T-helper 1 cell treated with Interleukin-12 subunit alpha and Interleukin-12 subunit beta and Interleukin-4 antibody, amounts not matched to agents 30 μg/mL and 1 μg/mL, for 36 hours (primary cell): ENCODE results near the gene HYDIN.

ENCODE experiments used
- H3K27ac Mint-ChIP-seq: one replicate; pipeline ENCODE4 v1.8.0; 2021; ENCODE audit warnings: mild to moderate bottlenecking, mixed read lengths
- H3K27me3 Mint-ChIP-seq: one replicate; pipeline ENCODE4 v1.8.0; 2021; ENCODE audit warnings: low read depth, mixed read lengths
- H3K36me3 Mint-ChIP-seq: one replicate; pipeline ENCODE4 v1.8.0; 2021; ENCODE audit warnings: low read depth, mixed read lengths
- H3K4me1 Mint-ChIP-seq: one replicate; pipeline ENCODE4 v1.8.0; 2021; ENCODE audit warnings: low read depth, mixed read lengths
- H3K4me3 Mint-ChIP-seq: one replicate; pipeline ENCODE4 v1.8.0; 2021; ENCODE audit warnings: mild to moderate bottlenecking, moderate library complexity, mixed read lengths
- H3K9me3 Mint-ChIP-seq: one replicate; pipeline ENCODE4 v1.8.0; 2021; ENCODE audit warnings: mixed read lengths

HYDIN gene

DNA sequence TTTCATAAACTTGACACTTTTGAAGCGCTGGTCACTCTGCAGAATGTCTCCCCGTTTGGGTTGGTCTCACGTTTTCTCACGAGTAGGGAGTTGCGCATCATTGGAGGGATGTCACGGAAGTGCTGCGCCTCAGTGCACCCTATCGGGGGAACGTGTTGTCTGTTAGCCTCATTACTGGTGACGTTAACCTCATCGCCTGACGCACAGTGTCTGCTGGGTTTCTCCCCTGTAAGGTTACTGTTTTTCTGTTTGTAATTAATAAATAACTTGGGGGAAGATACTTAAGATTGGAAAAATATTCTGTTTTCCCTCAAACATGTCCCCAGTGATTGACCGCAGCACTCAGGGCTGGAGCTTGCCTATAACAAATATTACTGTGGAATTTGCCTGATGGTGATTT is 456.3 kb downstream of the HYDIN start:
- peaks cover 5% of the 10 kb centered on the region for H3K4me1 Mint-ChIP-seq
- peaks cover 14% of the 10 kb centered on the region for H3K36me3 Mint-ChIP-seq
- no peaks in the 10 kb centered on the region for H3K9me3 Mint-ChIP-seq
- no peaks in the 10 kb centered on the region for H3K27me3 Mint-ChIP-seq
- H3K27ac Mint-ChIP-seq = no peak overlapping the region
- H3K4me3 Mint-ChIP-seq = no peak overlapping the region

- no peak overlapping the region for H3K27ac Mint-ChIP-seq
- no peaks in the 10 kb centered on the region for H3K9me3 Mint-ChIP-seq
- peaks cover 5% of the 10 kb centered on the region for H3K4me1 Mint-ChIP-seq
- peaks cover 11% of the 10 kb centered on the region for H3K36me3 Mint-ChIP-seq
- no peak overlapping the region for H3K4me3 Mint-ChIP-seq
- H3K27me3 Mint-ChIP-seq = no peaks in the 10 kb centered on the region
Measured at GRCh38 chr16:70772493-70772892, 458.0 kb downstream of the HYDIN start.

DNA sequence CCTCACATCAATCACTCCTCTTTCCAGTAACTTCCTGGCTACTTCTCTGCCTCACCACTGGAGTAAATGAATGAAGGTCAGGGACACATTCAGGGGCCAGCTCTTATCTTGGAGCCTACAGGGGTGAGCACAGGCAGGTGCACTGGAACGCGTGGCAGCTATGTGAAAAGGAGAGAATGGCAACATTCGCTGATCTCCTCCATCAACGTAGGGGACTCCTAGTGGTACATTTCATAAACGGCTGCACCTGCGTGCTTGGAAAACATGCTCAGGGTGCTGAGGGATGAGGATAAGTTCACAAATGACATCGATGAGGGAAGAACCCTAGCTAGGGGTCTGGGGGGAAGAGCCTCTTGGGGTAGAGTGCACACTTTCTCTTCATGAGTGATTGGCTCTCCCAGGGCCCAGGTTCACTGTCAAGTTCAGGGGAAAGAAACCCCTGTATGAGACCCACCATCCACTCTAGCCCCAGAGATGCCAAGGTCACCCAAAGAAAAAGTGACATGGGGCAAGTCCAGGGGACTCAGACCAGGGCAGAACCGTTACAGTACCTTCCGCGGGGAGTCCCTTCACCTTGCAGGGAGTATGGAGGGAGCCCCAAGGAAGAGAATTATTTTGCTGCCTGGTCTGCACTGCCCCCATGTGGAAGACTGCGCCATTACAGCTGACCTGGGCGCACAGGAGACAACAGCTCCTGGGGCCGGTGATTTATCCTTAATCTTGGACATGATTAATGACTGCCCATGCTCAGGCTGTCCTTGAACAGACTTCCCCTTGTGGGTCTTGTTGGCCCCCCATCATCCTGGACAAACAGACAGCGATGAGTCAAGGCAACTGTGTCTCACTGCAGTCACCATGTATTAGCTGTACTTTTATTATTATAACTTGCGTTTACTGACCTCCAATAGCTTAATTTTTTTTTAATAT is 459.6 kb downstream of the HYDIN start:
- H3K9me3 Mint-ChIP-seq = no peaks in the 10 kb centered on the region
- peak overlapping the region; percentile 26 for H3K27ac Mint-ChIP-seq
- peaks cover 5% of the 10 kb centered on the region for H3K4me1 Mint-ChIP-seq
- H3K4me3 Mint-ChIP-seq = no peak overlapping the region
- peaks cover 10% of the 10 kb centered on the region for H3K36me3 Mint-ChIP-seq
- H3K27me3 Mint-ChIP-seq = no peaks in the 10 kb centered on the region

DNA sequence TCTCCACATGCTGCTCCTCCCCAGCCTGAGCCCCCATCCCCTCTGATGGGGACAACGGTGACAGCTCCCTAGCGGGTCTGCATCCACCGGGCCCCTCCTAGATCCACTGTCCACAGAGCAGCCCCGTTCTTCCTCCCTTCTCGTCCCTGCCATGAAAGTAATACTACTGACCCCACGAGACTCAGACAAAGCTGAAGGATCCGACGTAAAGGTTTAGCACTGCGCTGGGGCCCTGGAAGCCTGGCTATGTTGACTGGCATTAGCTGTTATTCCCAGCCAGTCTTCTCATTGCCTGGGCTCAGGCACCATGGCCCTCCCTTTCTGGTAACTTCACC is 460.3 kb downstream of the HYDIN start:
- peaks cover 5% of the 10 kb centered on the region for H3K4me1 Mint-ChIP-seq
- H3K27ac Mint-ChIP-seq = no peak overlapping the region
- H3K27me3 Mint-ChIP-seq = no peaks in the 10 kb centered on the region
- H3K4me3 Mint-ChIP-seq = no peak overlapping the region
- peaks cover 10% of the 10 kb centered on the region for H3K36me3 Mint-ChIP-seq
- no peaks in the 10 kb centered on the region for H3K9me3 Mint-ChIP-seq

GRCh38 chr16:70769761-70770160 is 460.8 kb downstream of the HYDIN start:
- H3K9me3 Mint-ChIP-seq = no peaks in the 10 kb centered on the region
- peaks cover 5% of the 10 kb centered on the region for H3K4me1 Mint-ChIP-seq
- H3K27ac Mint-ChIP-seq = peak overlapping the region; percentile 31
- peaks cover 10% of the 10 kb centered on the region for H3K36me3 Mint-ChIP-seq
- no peaks in the 10 kb centered on the region for H3K27me3 Mint-ChIP-seq
- H3K4me3 Mint-ChIP-seq = no peak overlapping the region

DNA sequence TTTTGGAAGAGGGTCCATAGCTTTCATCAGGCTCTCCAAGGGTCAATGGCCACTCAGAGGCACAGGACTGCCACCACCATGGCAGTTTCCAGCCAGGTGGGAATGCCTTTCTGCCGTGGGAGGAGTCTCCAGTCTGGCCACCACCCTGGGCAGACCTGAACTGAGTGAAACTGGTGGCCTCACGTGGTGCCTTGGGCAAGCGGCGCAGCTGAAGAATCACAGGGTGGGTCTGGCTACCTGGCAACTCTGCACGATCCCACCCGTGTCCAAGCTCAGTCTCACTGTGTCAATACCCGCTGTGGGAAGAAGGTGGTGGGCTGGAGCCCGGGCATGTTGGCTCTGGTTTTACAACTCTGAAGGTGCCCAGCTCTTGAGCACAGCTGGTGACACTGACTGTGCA is 461.4 kb downstream of the HYDIN start:
- Mint-ChIP-seq H3K36me3 (peaks cover 10% of the 10 kb centered on the region), H3K27me3 (no peaks in the 10 kb centered on the region), H3K9me3 (no peaks in the 10 kb centered on the region), H3K4me1 (peaks cover 5% of the 10 kb centered on the region), H3K4me3 (no peak overlapping the region), H3K27ac (no peak overlapping the region)

- no peak overlapping the region for H3K4me3 Mint-ChIP-seq
- peaks cover 10% of the 10 kb centered on the region for H3K36me3 Mint-ChIP-seq
- H3K27ac Mint-ChIP-seq = no peak overlapping the region
- no peaks in the 10 kb centered on the region for H3K27me3 Mint-ChIP-seq
- no peaks in the 10 kb centered on the region for H3K9me3 Mint-ChIP-seq
- peaks cover 5% of the 10 kb centered on the region for H3K4me1 Mint-ChIP-seq
Measured at GRCh38 chr16:70768203-70768580, 462.3 kb downstream of the HYDIN start.

DNA sequence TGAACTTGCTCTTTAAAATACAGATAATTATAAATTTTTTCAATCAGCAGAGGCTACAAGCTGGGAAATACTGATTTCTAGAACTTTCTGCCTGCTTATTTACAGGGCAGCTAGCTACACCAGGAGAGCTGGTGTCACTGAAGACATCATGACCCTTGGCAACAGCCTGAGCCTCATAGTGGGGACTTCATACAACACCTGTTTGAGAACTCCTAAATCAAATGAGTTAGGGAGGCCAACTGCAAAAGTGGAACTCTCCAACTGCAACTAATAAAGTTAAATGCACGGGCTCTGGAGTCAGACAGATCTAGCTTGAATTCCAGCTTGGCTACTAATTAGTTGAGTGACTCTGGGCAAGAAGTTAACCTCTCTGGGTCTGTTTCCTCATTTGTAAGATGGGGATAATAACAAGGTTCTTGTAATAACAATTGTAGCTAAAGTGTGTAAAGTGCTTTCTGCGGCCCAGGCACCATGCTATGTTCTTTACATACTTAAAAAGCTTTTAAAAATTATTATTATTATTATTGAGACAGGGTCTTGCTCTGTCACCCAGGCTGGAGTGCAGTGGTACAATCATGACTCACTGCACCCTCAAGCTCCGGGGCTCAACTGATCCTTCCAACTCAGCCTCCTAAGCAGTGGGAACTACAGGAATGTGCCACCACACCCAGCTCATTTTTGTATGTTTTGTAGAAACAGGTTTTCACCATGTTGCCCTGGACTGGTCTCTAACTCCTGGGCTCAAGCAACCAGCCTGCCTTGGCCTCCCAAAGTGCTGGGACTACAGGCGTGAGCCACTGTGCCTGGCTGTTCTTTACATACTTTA is 462.9 kb downstream of the HYDIN start:
- Mint-ChIP-seq H3K27me3 (no peaks in the 10 kb centered on the region), H3K36me3 (peaks cover 10% of the 10 kb centered on the region), H3K4me1 (peaks cover 5% of the 10 kb centered on the region), H3K9me3 (no peaks in the 10 kb centered on the region), H3K4me3 (no peak overlapping the region), H3K27ac (no peak overlapping the region)

GRCh38 chr16:70766658-70767057 is 463.9 kb downstream of the HYDIN start:
- peaks cover 5% of the 10 kb centered on the region for H3K4me1 Mint-ChIP-seq
- H3K27me3 Mint-ChIP-seq = no peaks in the 10 kb centered on the region
- H3K9me3 Mint-ChIP-seq = no peaks in the 10 kb centered on the region
- peaks cover 7% of the 10 kb centered on the region for H3K36me3 Mint-ChIP-seq
- no peak overlapping the region for H3K27ac Mint-ChIP-seq
- no peak overlapping the region for H3K4me3 Mint-ChIP-seq

GRCh38 chr16:70766176-70766575 is 464.3 kb downstream of the HYDIN start:
- Mint-ChIP-seq H3K4me1 (peaks cover 5% of the 10 kb centered on the region), H3K27ac (no peak overlapping the region), H3K36me3 (peaks cover 7% of the 10 kb centered on the region), H3K9me3 (no peaks in the 10 kb centered on the region), H3K4me3 (no peak overlapping the region), H3K27me3 (no peaks in the 10 kb centered on the region)

DNA sequence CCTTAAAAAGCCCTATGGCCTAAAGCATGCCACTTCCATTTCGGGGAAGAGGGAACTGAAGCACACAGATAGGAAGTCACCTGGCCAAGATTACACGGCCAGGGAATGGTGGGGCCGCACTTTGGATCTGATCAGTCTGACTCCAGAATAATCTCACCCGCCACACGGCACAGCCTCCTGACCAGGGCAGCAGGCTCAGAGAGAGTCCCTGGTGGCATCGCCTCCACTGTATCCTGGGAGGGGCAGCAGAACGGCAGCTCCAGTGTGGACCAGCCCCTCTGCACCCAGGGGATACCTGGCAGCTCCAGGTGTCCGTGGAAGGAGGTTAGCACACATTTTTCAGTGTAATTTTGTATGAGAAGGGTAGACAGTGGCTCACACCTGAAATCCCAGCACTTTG is 465.0 kb downstream of the HYDIN start:
- no peaks in the 10 kb centered on the region for H3K27me3 Mint-ChIP-seq
- no peak overlapping the region for H3K4me3 Mint-ChIP-seq
- H3K27ac Mint-ChIP-seq = no peak overlapping the region
- no peaks in the 10 kb centered on the region for H3K4me1 Mint-ChIP-seq
- peaks cover 9% of the 10 kb centered on the region for H3K36me3 Mint-ChIP-seq
- no peaks in the 10 kb centered on the region for H3K9me3 Mint-ChIP-seq

- Mint-ChIP-seq H3K27me3 (no peaks in the 10 kb centered on the region), H3K27ac (no peak overlapping the region), H3K9me3 (no peaks in the 10 kb centered on the region), H3K4me3 (no peak overlapping the region), H3K36me3 (peaks cover 6% of the 10 kb centered on the region), H3K4me1 (no peaks in the 10 kb centered on the region)
Measured at GRCh38 chr16:70764632-70765031, 465.9 kb downstream of the HYDIN start.

DNA sequence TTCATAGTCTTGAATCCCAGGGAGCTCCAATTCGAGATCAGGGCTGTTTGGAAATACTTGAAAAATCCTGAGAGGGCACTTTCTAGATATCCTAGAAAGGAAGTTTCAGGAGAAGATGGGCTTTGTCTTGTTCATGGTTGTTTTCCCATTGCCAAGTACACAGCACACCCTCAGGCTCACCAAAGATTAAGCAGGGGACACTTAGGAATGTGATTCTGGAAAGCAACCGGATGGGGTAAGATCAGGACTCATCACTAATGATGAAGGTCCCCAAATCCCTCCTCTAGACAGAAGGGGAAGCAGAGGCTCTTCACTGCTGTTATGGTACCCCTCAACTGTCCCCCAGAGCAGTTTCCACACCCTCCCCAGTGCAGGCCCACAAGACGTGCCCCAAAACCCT is 470.3 kb downstream of the HYDIN start:
- peaks cover 9% of the 10 kb centered on the region for H3K36me3 Mint-ChIP-seq
- no peaks in the 10 kb centered on the region for H3K4me1 Mint-ChIP-seq
- no peak overlapping the region for H3K27ac Mint-ChIP-seq
- H3K4me3 Mint-ChIP-seq = no peak overlapping the region
- no peaks in the 10 kb centered on the region for H3K9me3 Mint-ChIP-seq
- H3K27me3 Mint-ChIP-seq = no peaks in the 10 kb centered on the region

DNA sequence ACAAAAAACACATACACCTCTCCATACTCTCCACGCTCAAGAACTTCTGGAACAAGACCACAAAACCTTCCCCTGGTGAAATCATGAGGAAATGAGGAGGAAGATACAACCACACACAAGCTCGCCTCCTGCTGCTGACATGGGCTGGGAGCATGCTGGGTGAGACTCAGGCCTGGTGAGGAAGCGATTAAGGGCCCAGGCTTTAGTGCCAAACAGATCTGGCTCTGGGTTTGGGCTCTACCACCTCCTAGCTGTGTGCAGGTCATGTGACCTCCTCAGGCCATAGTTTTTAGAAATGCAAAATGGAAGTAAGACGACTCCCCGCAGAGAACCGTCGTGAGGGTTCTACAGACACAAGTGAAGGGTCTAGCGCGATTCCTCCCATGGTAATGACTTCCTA is 470.9 kb downstream of the HYDIN start:
- no peaks in the 10 kb centered on the region for H3K9me3 Mint-ChIP-seq
- no peak overlapping the region for H3K4me3 Mint-ChIP-seq
- H3K4me1 Mint-ChIP-seq = no peaks in the 10 kb centered on the region
- H3K27ac Mint-ChIP-seq = no peak overlapping the region
- H3K27me3 Mint-ChIP-seq = no peaks in the 10 kb centered on the region
- peaks cover 9% of the 10 kb centered on the region for H3K36me3 Mint-ChIP-seq

DNA sequence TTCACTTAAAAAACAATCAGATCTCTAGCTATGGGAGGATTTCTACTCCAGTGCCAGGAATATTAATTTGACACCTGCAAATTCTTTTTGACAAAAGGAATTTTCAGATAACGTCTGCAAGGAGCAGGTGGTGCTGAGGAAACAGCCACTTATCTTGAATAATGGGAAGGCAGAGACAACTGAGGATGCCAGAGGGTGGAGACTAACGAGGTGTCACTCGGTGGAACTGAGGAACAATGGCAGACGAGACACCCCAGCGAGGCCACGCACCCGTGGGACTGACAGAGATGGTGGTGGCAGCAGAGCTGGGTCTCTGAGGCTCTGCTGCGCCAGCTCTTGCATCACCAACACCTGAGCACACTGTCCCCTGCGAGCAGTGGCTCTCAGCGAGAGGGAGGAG is 471.7 kb downstream of the HYDIN start:
- Mint-ChIP-seq H3K9me3 (no peaks in the 10 kb centered on the region), H3K36me3 (peaks cover 9% of the 10 kb centered on the region), H3K4me1 (no peaks in the 10 kb centered on the region), H3K27me3 (no peaks in the 10 kb centered on the region), H3K27ac (peak overlapping the region; percentile 27), H3K4me3 (no peak overlapping the region)
